SU-DHL-6 (cell line): Measurements from ENCODE around the gene NKAIN4.
A peak's percentile ranks its signal among the peaks of the same experiment; 100 is the strongest.

ENCODE experiments used
- H2AFZ ChIP-seq: fragments of 200-600 bp; sonication (generic); 2 replicates; pipeline ENCODE4 v1.6.1; 2014; ENCODE audit warnings: low read depth, mild to moderate bottlenecking, moderate library complexity, mixed read lengths, antibody characterized with exemption, low read length; ENCODE audit not compliant: severe bottlenecking
- H3F3A ChIP-seq: fragments of 200-600 bp; shearing (Covaris generic); 2 replicates; pipeline ENCODE4 v1.6.0; 2016; ENCODE audit warnings: antibody characterized with exemption, mild to moderate bottlenecking; ENCODE audit not compliant: insufficient read depth
- H3K27ac ChIP-seq: fragments of 200-600 bp; sonication (generic); 2 replicates; pipeline ENCODE4 v1.5.1; 2016; ENCODE audit warnings: low read depth, mild to moderate bottlenecking, low read length, moderate library complexity, mixed read lengths
- H3K27me3 ChIP-seq: fragments of 200-600 bp; sonication (generic), shearing (Covaris generic); 2 replicates; pipeline ENCODE4 v1.6.0; 2014; ENCODE audit warnings: mild to moderate bottlenecking, low read length
- H3K36me3 ChIP-seq: fragments of 200-600 bp; sonication (generic); 2 replicates; pipeline ENCODE4 v1.6.1; 2014; ENCODE audit warnings: mild to moderate bottlenecking, low read length, mixed read lengths
- H3K4me2 ChIP-seq: fragments of 300-600, 200-600 bp; shearing (Covaris generic), sonication (generic); 2 replicates; pipeline ENCODE4 v1.6.0; 2014; ENCODE audit warnings: low read length, low read depth, mild to moderate bottlenecking; ENCODE audit not compliant: poor library complexity, severe bottlenecking
- H3K4me3 ChIP-seq: fragments of 200-600 bp; sonication (generic); 2 replicates; pipeline ENCODE4 v1.5.1; 2014; ENCODE audit warnings: antibody characterized with exemption, low read length, mild to moderate bottlenecking, mixed read lengths; ENCODE audit not compliant: insufficient read depth, poor library complexity, severe bottlenecking
- H3K79me2 ChIP-seq: fragments of 200-600 bp; sonication (generic); 2 replicates; pipeline ENCODE4 v1.6.1; 2014; ENCODE audit warnings: mild to moderate bottlenecking, low read length, moderate library complexity; ENCODE audit not compliant: insufficient read depth
- H3K9ac ChIP-seq: fragments of 200-600 bp; sonication (generic); 2 replicates; pipeline ENCODE4 v1.7.0; 2014; ENCODE audit warnings: mild to moderate bottlenecking, low read length
- H3K9me2 ChIP-seq: fragments of 200-600 bp; sonication (generic); replicated peaks from 2 replicates; pipeline ENCODE4 v1.6.1; 2014; ENCODE audit warnings: low read length; ENCODE audit not compliant: insufficient read depth
- H3K9me3 ChIP-seq: fragments of 200-600 bp; sonication (generic); 2 replicates; pipeline ENCODE4 v1.6.1; 2014; ENCODE audit warnings: low read length, mixed read lengths; ENCODE audit not compliant: insufficient read depth
- H4K20me1 ChIP-seq: fragments of 200-600 bp; sonication (generic); 2 replicates; pipeline ENCODE4 v1.6.1; 2014; ENCODE audit warnings: low read depth, mild to moderate bottlenecking, antibody characterized with exemption, low read length, moderate library complexity, mixed read lengths
- EZH2phosphoT487 ChIP-seq: fragments of 200-600 bp; sonication (generic), shearing (Covaris generic); conservative IDR thresholded peaks from 2 replicates; pipeline ENCODE4 v1.6.1; 2018; ENCODE audit warnings: mild to moderate bottlenecking, antibody characterized with exemption, low read length, moderate library complexity, mixed read lengths
- TF ChIP-seq, protein P1 (sequence below): fragments of 200-600 bp; sonication (generic); IDR thresholded peaks from one replicate; pipeline ENCODE4 v1.5.1; 2017; ENCODE audit warnings: antibody characterized with exemption, mild to moderate bottlenecking, low read length, moderate library complexity; ENCODE audit not compliant: insufficient read depth, poor library complexity, severe bottlenecking

NKAIN4 gene

GRCh38 chr20:63224412-63225081 is 29.7 kb downstream of the NKAIN4 start:
- Histone ChIP-seq H3K36me3 (no peaks in the 10 kb centered on the region), H3K27ac (no peak overlapping the region)

GRCh38 chr20:63223826-63224207 is 30.4 kb downstream of the NKAIN4 start:
- no peaks in the 10 kb centered on the region for H3K79me2 ChIP-seq
- H2AFZ ChIP-seq = no peak overlapping the region
- H3K4me3 ChIP-seq = no peak overlapping the region
- H3K9me2 ChIP-seq = no peaks in the 10 kb centered on the region
- H3K27ac ChIP-seq = no peak overlapping the region
- no peak overlapping the region for H3K9ac ChIP-seq
- no peaks in the 10 kb centered on the region for H4K20me1 ChIP-seq
- no peaks in the 10 kb centered on the region for H3K36me3 ChIP-seq
- H3K27me3 ChIP-seq = no peaks in the 10 kb centered on the region
- TF ChIP-seq EZH2phosphoT487 = no peak
- TF ChIP-seq, protein P1, sequence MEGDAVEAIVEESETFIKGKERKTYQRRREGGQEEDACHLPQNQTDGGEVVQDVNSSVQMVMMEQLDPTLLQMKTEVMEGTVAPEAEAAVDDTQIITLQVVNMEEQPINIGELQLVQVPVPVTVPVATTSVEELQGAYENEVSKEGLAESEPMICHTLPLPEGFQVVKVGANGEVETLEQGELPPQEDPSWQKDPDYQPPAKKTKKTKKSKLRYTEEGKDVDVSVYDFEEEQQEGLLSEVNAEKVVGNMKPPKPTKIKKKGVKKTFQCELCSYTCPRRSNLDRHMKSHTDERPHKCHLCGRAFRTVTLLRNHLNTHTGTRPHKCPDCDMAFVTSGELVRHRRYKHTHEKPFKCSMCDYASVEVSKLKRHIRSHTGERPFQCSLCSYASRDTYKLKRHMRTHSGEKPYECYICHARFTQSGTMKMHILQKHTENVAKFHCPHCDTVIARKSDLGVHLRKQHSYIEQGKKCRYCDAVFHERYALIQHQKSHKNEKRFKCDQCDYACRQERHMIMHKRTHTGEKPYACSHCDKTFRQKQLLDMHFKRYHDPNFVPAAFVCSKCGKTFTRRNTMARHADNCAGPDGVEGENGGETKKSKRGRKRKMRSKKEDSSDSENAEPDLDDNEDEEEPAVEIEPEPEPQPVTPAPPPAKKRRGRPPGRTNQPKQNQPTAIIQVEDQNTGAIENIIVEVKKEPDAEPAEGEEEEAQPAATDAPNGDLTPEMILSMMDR = no peak
- no peak overlapping the region for H3K4me2 ChIP-seq
- no peaks in the 10 kb centered on the region for H3F3A ChIP-seq
- H3K9me3 ChIP-seq = no peaks in the 10 kb centered on the region

More at GRCh38 chr20:63224412-63225081, 29.7 kb downstream of the NKAIN4 start:
- Histone ChIP-seq H3K9me3 (no peaks in the 10 kb centered on the region), H3K79me2 (no peaks in the 10 kb centered on the region), H2AFZ (no peak overlapping the region), H4K20me1 (no peaks in the 10 kb centered on the region), H3K27me3 (no peaks in the 10 kb centered on the region), H3K4me3 (no peak overlapping the region), H3K9me2 (no peaks in the 10 kb centered on the region), H3F3A (no peaks in the 10 kb centered on the region), H3K9ac (no peak overlapping the region), H3K4me2 (no peak overlapping the region)
- TF ChIP-seq, protein P1 = no peak
- no peak for TF ChIP-seq EZH2phosphoT487

- H3K4me2 ChIP-seq = no peak overlapping the region
- H3K27me3 ChIP-seq = no peaks in the 10 kb centered on the region
- H3K36me3 ChIP-seq = no peaks in the 10 kb centered on the region
- H3K27ac ChIP-seq = no peak overlapping the region
- H3K9me3 ChIP-seq = no peaks in the 10 kb centered on the region
- no peak overlapping the region for H2AFZ ChIP-seq
- no peaks in the 10 kb centered on the region for H3F3A ChIP-seq
- no peaks in the 10 kb centered on the region for H3K79me2 ChIP-seq
- no peak for TF ChIP-seq EZH2phosphoT487
- TF ChIP-seq, protein P1 = peak; percentile 76
- H3K9me2 ChIP-seq = no peaks in the 10 kb centered on the region
- no peak overlapping the region for H3K4me3 ChIP-seq
- H4K20me1 ChIP-seq = no peaks in the 10 kb centered on the region
- no peak overlapping the region for H3K9ac ChIP-seq
Observed at GRCh38 chr20:63223121-63223825, 31.0 kb downstream of the NKAIN4 start.
